Right lobe of liver (tissue), 6 donors: ENCODE results near the gene TBC1D25. TPM values are rescaled to one million over a fixed set of nuclear protein-coding genes. Genes with fewer than 3 reads are reported as not detected.
"Not testable (repeated sequence)": the region's sequence is repeated elsewhere in the genome, so short reads cannot be mapped to it uniquely, and the experiment has no call there.

Source experiments
- ATAC-seq, 4 donors: fragments of 200-7000 bp; cut with Tn5 transposase; one replicate each; pipeline ENCODE4 v1.9.1; 2020; ENCODE audit warnings: mild to moderate bottlenecking in 4 of 4, moderate library complexity in 4 of 4
- DNase-seq, 3 donors: peaks; one replicate each; pipeline ENCODE4 v3.0.0-alpha.2; 2020
- H3K27ac ChIP-seq, 3 donors: fragments of 200-600 bp; one replicate each; pipeline ENCODE4 v1.8.0; 2022
- H3K27me3 ChIP-seq, 2 donors: fragments of 200-600 bp; one replicate each; pipeline ENCODE4 v1.8.0; 2022
- H3K36me3 ChIP-seq, 4 donors: fragments of 200-600 bp; sonication (generic) in 1 of 4; one replicate each; pipeline versions ENCODE4 v1.5.1 to v1.8.0; 2017 to 2022; ENCODE audit warnings: control low read depth in 1 of 4
- H3K4me1 ChIP-seq, 4 donors: fragments of 200-600 bp; sonication (generic) in 1 of 4; one replicate each; pipeline versions ENCODE4 v1.5.1 to v1.8.0; 2017 to 2022; ENCODE audit warnings: control low read depth in 1 of 4
- H3K4me3 ChIP-seq, 3 donors: fragments of 200-600 bp; one replicate each; pipeline ENCODE4 v1.8.0; 2022
- H3K9me3 ChIP-seq, 4 donors: fragments of 200-600 bp; sonication (generic) in 1 of 4; one replicate each; pipeline versions ENCODE4 v1.5.1 to v1.8.0; 2017 to 2022; ENCODE audit warnings: control low read depth in 1 of 4
- POLR2A ChIP-seq: fragments of 450-650 bp; IDR thresholded peaks from one replicate; pipeline ENCODE4 v1.6.1; 2017; ENCODE audit warnings: antibody characterized with exemption, mild to moderate bottlenecking
- WGBS: methylation state at CpG from one replicate; pipeline ENCODE4 v1.1.6; 2018; ENCODE audit warnings: low coverage, low lambda C conversion rate; ENCODE audit not compliant: insufficient coverage; ENCODE audit errors: missing lambda C conversion rate; 5-methylcytosine and 5-hydroxymethylcytosine counted together
- intact Hi-C, 2 donors: fragments of 100-400 bp; cut with DNase I; formaldehyde crosslinking; loops; one replicate each; pipeline versions ENCODE4 v1.11.2 to v1.14.1; 2022
- total RNA-seq, 6 experiments: library from RNA; depleted of rRNA in 2 of 6; stranded (reverse); fragments of >200 nt in 2 of 6; fragmentation: NEBNext Ultra II Directional in 3 of 6; extraction: Animal tissue kit (Norgen Biotek cat#: 25700) in 3 of 6; gene quantifications; one replicate each; pipeline versions ENCODE4 v1.1.0 to v1.2.4, GENCODE V29; 2016 to 2023
- TF ChIP-seq, protein P1 (sequence below), 4 donors: fragments of 200-600 bp in 3 of 4; fragments of 450-650 bp in 1 of 4; IDR thresholded peaks; one replicate each; pipeline versions ENCODE4 v1.5.1 to v1.8.0; 2016 to 2022; ENCODE audit warnings: antibody characterized with exemption in 4 of 4, mild to moderate bottlenecking in 2 of 4
- donor health status: DM: no; HTN: yes; CAD: no.
- donor health status: DM: no; HTN: no; CAD: no.
- donor health status: DM: no; HTN: no; CAD: no.
- donor health status: DM: no; HTN: yes; CAD: no.
- donor health status: DM: no; HTN: yes; CAD: no.

The TBC1D25 gene
- total RNA-seq, 6 experiments from 2014 or later: 4.3 to 7.5 (median 5.6) TPM

DNA sequence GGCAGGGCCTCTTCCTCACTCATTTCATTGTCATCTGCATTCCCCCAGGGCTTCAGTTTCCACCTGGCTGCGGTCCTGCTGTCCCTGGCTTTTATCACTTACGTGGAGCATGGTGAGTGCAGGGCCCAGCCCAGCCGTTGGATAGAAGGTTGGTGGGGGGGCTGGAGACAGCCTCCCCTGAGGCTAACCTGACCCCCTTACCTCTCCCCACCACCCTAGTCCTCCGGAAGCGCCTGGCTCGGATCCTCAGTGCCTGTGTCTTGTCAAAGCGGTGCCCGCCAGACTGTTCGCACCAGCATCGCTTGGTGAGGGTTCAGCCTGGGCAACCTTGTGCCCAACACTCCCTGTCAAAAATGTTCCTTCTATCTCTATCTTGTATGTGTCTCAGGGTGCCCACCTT, 23.7 kb upstream of the TBC1D25 start:
- Histone ChIP-seq H3K4me3 (no peak overlapping the region), H3K27ac (no peak overlapping the region), H3K36me3 (no peaks in the 10 kb centered on the region), H3K9me3 (no peaks in the 10 kb centered on the region), H3K27me3 (no peaks in the 10 kb centered on the region), H3K4me1 (no peaks in the 10 kb centered on the region)
- TF ChIP-seq, protein P1, sequence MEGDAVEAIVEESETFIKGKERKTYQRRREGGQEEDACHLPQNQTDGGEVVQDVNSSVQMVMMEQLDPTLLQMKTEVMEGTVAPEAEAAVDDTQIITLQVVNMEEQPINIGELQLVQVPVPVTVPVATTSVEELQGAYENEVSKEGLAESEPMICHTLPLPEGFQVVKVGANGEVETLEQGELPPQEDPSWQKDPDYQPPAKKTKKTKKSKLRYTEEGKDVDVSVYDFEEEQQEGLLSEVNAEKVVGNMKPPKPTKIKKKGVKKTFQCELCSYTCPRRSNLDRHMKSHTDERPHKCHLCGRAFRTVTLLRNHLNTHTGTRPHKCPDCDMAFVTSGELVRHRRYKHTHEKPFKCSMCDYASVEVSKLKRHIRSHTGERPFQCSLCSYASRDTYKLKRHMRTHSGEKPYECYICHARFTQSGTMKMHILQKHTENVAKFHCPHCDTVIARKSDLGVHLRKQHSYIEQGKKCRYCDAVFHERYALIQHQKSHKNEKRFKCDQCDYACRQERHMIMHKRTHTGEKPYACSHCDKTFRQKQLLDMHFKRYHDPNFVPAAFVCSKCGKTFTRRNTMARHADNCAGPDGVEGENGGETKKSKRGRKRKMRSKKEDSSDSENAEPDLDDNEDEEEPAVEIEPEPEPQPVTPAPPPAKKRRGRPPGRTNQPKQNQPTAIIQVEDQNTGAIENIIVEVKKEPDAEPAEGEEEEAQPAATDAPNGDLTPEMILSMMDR (IDR thresholded peaks at IDR 0.05): no peak
- TF ChIP-seq POLR2A: no peak
- intact Hi-C loops: no loop called here
- DNase-seq (no peak), ATAC-seq (no peak)
- 92% methylated on average over 2 of the region's 10 CpGs for WGBS

DNA sequence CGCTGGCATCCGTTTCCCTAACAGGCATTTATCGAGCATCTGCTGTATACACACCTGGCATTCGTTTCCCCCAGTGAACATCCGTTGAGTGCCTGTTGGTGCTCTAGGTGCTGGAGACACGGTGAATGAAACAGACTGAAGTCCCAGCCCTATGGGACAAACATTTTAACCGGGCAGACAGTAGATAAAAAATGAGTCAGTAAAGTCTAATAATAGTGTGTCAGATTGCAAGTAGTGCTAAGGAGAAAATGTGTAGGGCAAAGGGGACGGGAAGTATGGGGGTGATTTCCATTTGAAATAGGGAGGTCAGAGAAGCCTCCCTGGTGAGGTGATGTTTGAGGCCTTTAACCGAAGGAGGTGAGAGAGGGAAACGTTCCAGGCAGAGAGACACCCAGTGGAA, 23.2 kb upstream of the TBC1D25 start:
- H3K9me3 ChIP-seq: no peaks in the 10 kb centered on the region
- 58% methylated on average over 9 of the region's 10 CpGs for WGBS
- no peaks in the 10 kb centered on the region for H3K27me3 ChIP-seq
- intact Hi-C loops: no loop called here
- ATAC-seq (no peak), DNase-seq (no peak)
- H3K36me3 ChIP-seq: no peaks in the 10 kb centered on the region
- H3K4me1 ChIP-seq: no peaks in the 10 kb centered on the region
- TF ChIP-seq, protein P1 (IDR thresholded peaks at IDR 0.05): no peak
- TF ChIP-seq POLR2A: no peak
- no peak overlapping the region for H3K4me3 ChIP-seq
- H3K27ac ChIP-seq: no peak overlapping the region

DNA sequence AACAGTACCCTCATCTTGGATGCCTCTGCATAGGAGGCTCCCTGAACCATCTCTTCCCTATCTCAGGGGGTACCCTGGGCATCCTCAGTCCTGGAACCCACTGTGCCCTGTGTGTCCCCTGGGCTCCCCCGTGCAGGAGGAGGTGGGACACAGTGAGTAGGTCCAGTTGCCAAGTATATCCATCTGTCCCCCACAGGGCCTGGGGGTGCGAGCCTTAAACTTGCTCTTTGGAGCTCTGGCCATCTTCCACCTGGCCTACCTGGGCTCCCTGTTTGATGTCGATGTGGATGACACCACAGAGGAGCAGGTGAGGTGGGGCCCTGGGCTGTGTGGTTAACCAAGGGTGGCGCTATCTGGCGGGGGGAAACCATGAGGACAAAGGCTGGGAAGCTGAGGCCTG, 22.5 kb upstream of the TBC1D25 start:
- no peaks in the 10 kb centered on the region for H3K4me1 ChIP-seq
- H3K36me3 ChIP-seq: no peaks in the 10 kb centered on the region
- DNase-seq (no peak), ATAC-seq (no peak)
- intact Hi-C loops: no loop called here
- 33% methylated on average over 3 of the region's 5 CpGs for WGBS
- H3K27me3 ChIP-seq: no peaks in the 10 kb centered on the region
- H3K9me3 ChIP-seq: no peaks in the 10 kb centered on the region
- H3K4me3 ChIP-seq: no peak overlapping the region
- H3K27ac ChIP-seq: no peak overlapping the region
- TF ChIP-seq, protein P1 (IDR thresholded peaks at IDR 0.05): no peak
- no peak for TF ChIP-seq POLR2A

DNA sequence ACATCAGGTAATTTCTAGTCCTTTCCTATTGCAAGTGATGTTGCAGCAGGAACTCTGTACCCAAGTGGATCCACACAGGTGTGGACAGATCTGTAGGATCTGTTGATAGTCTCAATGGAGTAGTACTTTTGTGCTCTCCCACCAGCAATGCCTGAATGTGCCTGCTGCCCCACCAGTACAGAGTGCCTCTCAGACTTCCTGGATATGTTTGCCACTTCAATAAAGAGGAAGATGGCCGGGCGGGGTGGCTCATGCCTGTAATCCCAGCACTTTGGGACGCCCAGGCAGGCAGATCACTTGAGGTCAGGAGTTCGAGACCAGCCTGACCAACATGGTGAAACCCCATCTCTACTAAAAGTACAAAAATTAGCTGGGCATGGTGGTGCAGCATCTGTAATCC, 20.0 kb upstream of the TBC1D25 start:
- intact Hi-C loops, ATAC-seq, H3K36me3 ChIP-seq, H3K27me3 ChIP-seq, H3K9me3 ChIP-seq, H3K4me3 ChIP-seq, H3K4me1 ChIP-seq, H3K27ac ChIP-seq, DNase-seq: not testable (repeated sequence)
- 70% methylated on average over 4 of the region's 4 CpGs for WGBS

DNA sequence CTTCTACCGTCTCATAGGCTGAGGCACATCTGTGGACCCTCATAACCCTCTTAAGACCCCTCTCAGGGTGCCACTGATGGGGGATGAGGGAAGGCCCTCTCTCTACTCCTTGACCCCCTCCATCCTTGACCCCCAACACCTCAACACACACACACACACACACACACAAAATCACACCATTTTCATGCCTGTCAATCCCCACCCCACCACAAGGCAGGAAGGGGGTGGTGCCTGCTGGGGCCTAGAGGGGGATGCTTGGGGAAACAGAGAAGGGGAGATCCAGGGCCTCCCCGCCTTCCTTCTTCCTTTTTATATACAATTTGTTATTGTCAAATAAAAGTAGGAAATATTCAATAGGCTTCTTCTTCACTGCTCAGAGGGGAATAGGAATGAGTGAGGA, 19.1 kb upstream of the TBC1D25 start:
- ATAC-seq: no peak
- intact Hi-C loops: no loop called here
- Histone ChIP-seq H3K36me3 (no peaks in the 10 kb centered on the region), H3K9me3 (no peaks in the 10 kb centered on the region), H3K4me1 (no peaks in the 10 kb centered on the region), H3K27ac (no peak overlapping the region), H3K4me3 (no peak overlapping the region), H3K27me3 (no peaks in the 10 kb centered on the region)
- 85% methylated on average over 2 of the region's 2 CpGs for WGBS
- no peak for DNase-seq
- TF ChIP-seq, protein P1 (IDR thresholded peaks at IDR 0.05): no peak
- no peak for TF ChIP-seq POLR2A
